Calu3 (cell line): ENCODE measurements around the gene RAMP3. TPM values are rescaled to one million over a fixed set of nuclear protein-coding genes. Genes with fewer than 3 reads are reported as not detected.
"Not testable (repeated sequence)": the region's sequence is repeated elsewhere in the genome, so short reads cannot be mapped to it uniquely, and the experiment has no call there.

Experiments
- BruUV-seq: library from RNA; stranded (reverse); fragments of 400-500 nt; replicated peaks from 2 replicates; lab custom pipeline; 2021; lab: Mats Ljungman, UMichigan
- CTCF ChIA-PET: fragments of 300-600 bp; sonication (Branson Sonifier 250); formaldehyde crosslinking; loops from one replicate; lab custom pipeline; 2022; ENCODE audit warnings: antibody characterized with exemption; lab: Charles Lee
- DNase-seq: peaks from one replicate; pipeline ENCODE4 v3.0.0; 2022
- H3K27ac Mint-ChIP-seq: one replicate; pipeline ENCODE4 v1.8.0; 2022; ENCODE audit warnings: mixed read lengths; ENCODE audit not compliant: unreplicated experiment
- H3K27me3 Mint-ChIP-seq: one replicate; pipeline ENCODE4 v1.8.0; 2022; ENCODE audit warnings: mixed read lengths; ENCODE audit not compliant: unreplicated experiment
- H3K36me3 Mint-ChIP-seq: one replicate; pipeline ENCODE4 v1.8.0; 2022; ENCODE audit warnings: mild to moderate bottlenecking, moderate library complexity, mixed read lengths; ENCODE audit not compliant: insufficient read depth, unreplicated experiment
- H3K4me1 Mint-ChIP-seq: one replicate; pipeline ENCODE4 v1.8.0; 2022; ENCODE audit warnings: mild to moderate bottlenecking, low read depth, mixed read lengths; ENCODE audit not compliant: unreplicated experiment
- H3K4me3 Mint-ChIP-seq: one replicate; pipeline ENCODE4 v1.8.0; 2022; ENCODE audit warnings: mild to moderate bottlenecking, low read depth, moderate library complexity, mixed read lengths; ENCODE audit not compliant: unreplicated experiment
- H3K9me3 Mint-ChIP-seq: one replicate; pipeline ENCODE4 v1.8.0; 2022; ENCODE audit warnings: low read depth, mixed read lengths; ENCODE audit not compliant: unreplicated experiment
- CTCF ChIP-seq: fragments of 200-600 bp; IDR thresholded peaks from one replicate; pipeline ENCODE4 v1.8.0; 2022; ENCODE audit warnings: antibody characterized with exemption; ENCODE audit not compliant: unreplicated experiment
- intact Hi-C: fragments of 100-400 bp; cut with micrococcal nuclease; formaldehyde crosslinking; loops from one replicate; pipeline ENCODE4 v1.10.0; 2022; ENCODE audit not compliant: unreplicated experiment
- total RNA-seq: library from RNA; stranded (reverse); gene quantifications from 2 replicates; pipeline ENCODE4 v1.2.3, GENCODE V29; 2022

RAMP3 gene
- total RNA-seq, 1 experiment from 2014 or later: not detected

GRCh38 chr7:45162943-45163691 lies 5.5 kb downstream of the RAMP3 start:
- Mint-ChIP-seq H3K9me3 (peaks cover 6% of the 10 kb centered on the region), H3K27me3 (peaks cover 81% of the 10 kb centered on the region), H3K27ac (no peak overlapping the region), H3K36me3 (no peaks in the 10 kb centered on the region), H3K4me1 (no peaks in the 10 kb centered on the region), H3K4me3 (no peak overlapping the region)
- CTCF ChIA-PET: interaction anchor here (0.6 kb wide), 1 partner anchor 294 kb away, joined by 4 read pairs; no protein-coding TSS in a partner anchor
- no TSS peak for BruUV-seq
- DNase-seq: no peak
- intact Hi-C loops: no loop called here
- TF ChIP-seq CTCF: no peak

- peaks cover 6% of the 10 kb centered on the region for H3K9me3 Mint-ChIP-seq
- BruUV-seq: no TSS peak
- H3K27ac Mint-ChIP-seq: no peak overlapping the region
- intact Hi-C loops: no loop called here
- H3K36me3 Mint-ChIP-seq: no peaks in the 10 kb centered on the region
- DNase-seq: no peak
- H3K27me3 Mint-ChIP-seq: peaks cover 75% of the 10 kb centered on the region
- H3K4me1 Mint-ChIP-seq: no peaks in the 10 kb centered on the region
- no peak for TF ChIP-seq CTCF
- CTCF ChIA-PET: interaction anchor here (0.6 kb wide), 1 partner anchor 294 kb away, joined by 4 read pairs; no protein-coding TSS in a partner anchor
- H3K4me3 Mint-ChIP-seq: no peak overlapping the region
Observed at GRCh38 chr7:45163692-45164052, 6.1 kb downstream of the RAMP3 start.

- DNase-seq, H3K4me3 Mint-ChIP-seq, H3K4me1 Mint-ChIP-seq, intact Hi-C loops, H3K9me3 Mint-ChIP-seq, CTCF ChIA-PET, H3K36me3 Mint-ChIP-seq, H3K27ac Mint-ChIP-seq, BruUV-seq: not testable (repeated sequence)
- H3K27me3 Mint-ChIP-seq: peaks cover 74% of the 10 kb centered on the region
Observed at GRCh38 chr7:45164271-45164670, 6.7 kb downstream of the RAMP3 start.

- DNase-seq: no peak
- BruUV-seq: no TSS peak
- no peaks in the 10 kb centered on the region for H3K4me1 Mint-ChIP-seq
Observed at GRCh38 chr7:45165857-45166256, 8.3 kb downstream of the RAMP3 start.

More at GRCh38 chr7:45165857-45166256, 8.3 kb downstream of the RAMP3 start:
- Mint-ChIP-seq H3K27ac (no peak overlapping the region), H3K4me3 (no peak overlapping the region), H3K27me3 (peaks cover 71% of the 10 kb centered on the region), H3K9me3 (peaks cover 6% of the 10 kb centered on the region), H3K36me3 (no peaks in the 10 kb centered on the region)
- CTCF ChIA-PET: no interaction called here
- intact Hi-C loops: no loop called here
- TF ChIP-seq CTCF: no peak
